ENCODE data around the gene PLPP7. TPM values are rescaled to one million over a fixed set of nuclear protein-coding genes. Genes with fewer than 3 reads are reported as not detected.

The PLPP7 gene
- total RNA-seq, 4 donors from 2014 or later: 1.1 to 2.9 (median 2.7) TPM

GRCh38 chr9:131271506-131271931, 18.0 kb upstream of the PLPP7 start:
- Histone ChIP-seq H3K36me3 (no peaks in the 10 kb centered on the region), H3K27ac (peak overlapping the region in 2 of 3 donors; percentile 29 to 56), H3K4me3 (replicated peaks in 1 of 3) (no peak overlapping the region), H3K9me3 (no peaks in the 10 kb centered on the region), H3K27me3 (no peaks in the 10 kb centered on the region), H3K4me1 (peaks cover 0 to 12% of the 10 kb centered on the region in 2 donors)
- intact Hi-C loops (cut with DNase I): no loop called here
- no peak for DNase-seq
- no peak for TF ChIP-seq CTCF (IDR thresholded peaks at IDR 0.05)
- TF ChIP-seq POLR2A (IDR thresholded peaks at IDR 0.05): no peak
- WGBS, 2 donors: 67 to 76% methylated on average over 4 to 6 of the region's 6 CpGs

GRCh38 chr9:131272212-131272611, 17.3 kb upstream of the PLPP7 start:
- Histone ChIP-seq H3K4me3 (replicated peaks in 1 of 3) (no peak overlapping the region), H3K36me3 (no peaks in the 10 kb centered on the region), H3K9me3 (no peaks in the 10 kb centered on the region), H3K4me1 (peaks cover 0 to 17% of the 10 kb centered on the region in 2 donors), H3K27ac (peak overlapping the region in 2 of 3 donors; percentile 24 to 56), H3K27me3 (no peaks in the 10 kb centered on the region)
- no peak for TF ChIP-seq POLR2A (IDR thresholded peaks at IDR 0.05)
- TF ChIP-seq CTCF (IDR thresholded peaks at IDR 0.05): no peak
- intact Hi-C loops (cut with DNase I): no loop called here
- 91 to 94% methylated on average over 2 to 3 of the region's 3 CpGs for WGBS, 2 donors
- DNase-seq: no peak

GRCh38 chr9:131273146-131273855, 16.2 kb upstream of the PLPP7 start:
- Histone ChIP-seq H3K4me1 (peaks cover 0 to 20% of the 10 kb centered on the region in 2 donors), H3K9me3 (no peaks in the 10 kb centered on the region), H3K4me3 (replicated peaks in 1 of 3) (no peak overlapping the region), H3K27ac (peak overlapping the region in 2 of 3 donors; percentile 56 to 59), H3K27me3 (no peaks in the 10 kb centered on the region), H3K36me3 (no peaks in the 10 kb centered on the region)
- intact Hi-C loops (cut with DNase I): no loop called here
- no peak for TF ChIP-seq CTCF (IDR thresholded peaks at IDR 0.05)
- no peak for TF ChIP-seq POLR2A (IDR thresholded peaks at IDR 0.05)
- no peak for DNase-seq
- WGBS, 2 donors: 77 to 80% methylated on average over 22 of the region's 22 CpGs

- no peak overlapping the region for H3K4me3 ChIP-seq (replicated peaks in 1 of 3)
- TF ChIP-seq CTCF (IDR thresholded peaks at IDR 0.05) (no peak), POLR2A (IDR thresholded peaks at IDR 0.05) (no peak)
- H3K36me3 ChIP-seq: no peaks in the 10 kb centered on the region
- 56 to 57% methylated on average over 13 of the region's 13 CpGs for WGBS, 2 donors
- H3K27ac ChIP-seq: peak overlapping the region in 2 of 3 donors; percentile 56 to 58
- no peaks in the 10 kb centered on the region for H3K9me3 ChIP-seq
- H3K27me3 ChIP-seq: no peaks in the 10 kb centered on the region
- no peak for DNase-seq
- peaks cover 0 to 20% of the 10 kb centered on the region in 2 donors for H3K4me1 ChIP-seq
- intact Hi-C loops (cut with DNase I): no loop called here
Observed at GRCh38 chr9:131273856-131274673, 15.5 kb upstream of the PLPP7 start.
